GM18861 (cell line): Measurements from ENCODE around the gene COPZ1.
"Not testable (repeated sequence)": the region's sequence is repeated elsewhere in the genome, so short reads cannot be mapped to it uniquely, and the experiment has no call there.

Source experiments
- ATAC-seq: cut with Tn5 transposase; IDR thresholded peaks from one replicate; pipeline ENCODE4 v1.9.1; 2021; ENCODE audit not compliant: unreplicated experiment

The COPZ1 gene

DNA sequence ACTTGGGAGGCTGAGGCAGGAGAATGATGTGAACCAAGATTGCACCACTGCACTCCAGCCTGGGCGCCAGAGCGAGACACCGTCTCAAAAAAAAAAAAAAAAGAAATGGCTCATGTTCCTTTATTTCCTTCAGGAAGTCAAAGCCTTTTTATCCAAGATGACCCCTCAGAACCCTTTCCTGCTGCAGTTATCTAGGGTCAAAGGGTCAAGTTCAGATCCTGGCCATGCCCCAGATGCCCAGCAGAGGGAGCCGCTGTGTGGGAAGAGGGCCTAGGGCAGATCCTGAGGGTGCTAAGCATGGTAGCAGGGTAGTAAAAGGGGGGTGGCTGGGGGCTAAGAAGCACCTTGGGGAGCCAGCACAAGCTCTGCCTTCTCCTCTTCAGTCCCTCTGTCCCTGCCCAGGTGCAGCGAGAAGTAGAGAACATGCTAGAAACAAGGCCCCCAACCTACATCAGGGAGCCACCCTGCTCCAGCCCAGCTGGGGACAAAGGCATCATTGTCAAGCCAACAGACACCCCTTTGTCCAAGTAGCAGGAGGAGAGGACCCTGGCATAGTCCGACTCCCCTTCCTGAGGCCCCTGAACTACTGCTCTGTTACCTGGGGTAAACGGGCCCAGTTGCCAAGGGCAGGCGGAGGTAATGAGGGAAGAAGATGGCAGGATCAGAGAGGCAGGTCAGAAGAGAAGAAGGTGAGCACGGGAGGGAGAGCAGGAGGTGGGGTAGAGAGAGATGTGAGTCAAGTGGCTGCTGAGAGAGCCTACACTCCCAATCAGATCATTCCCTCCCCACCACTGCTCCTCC is 30.6 kb upstream of the COPZ1 start:
- ATAC-seq = peak; percentile 44

DNA sequence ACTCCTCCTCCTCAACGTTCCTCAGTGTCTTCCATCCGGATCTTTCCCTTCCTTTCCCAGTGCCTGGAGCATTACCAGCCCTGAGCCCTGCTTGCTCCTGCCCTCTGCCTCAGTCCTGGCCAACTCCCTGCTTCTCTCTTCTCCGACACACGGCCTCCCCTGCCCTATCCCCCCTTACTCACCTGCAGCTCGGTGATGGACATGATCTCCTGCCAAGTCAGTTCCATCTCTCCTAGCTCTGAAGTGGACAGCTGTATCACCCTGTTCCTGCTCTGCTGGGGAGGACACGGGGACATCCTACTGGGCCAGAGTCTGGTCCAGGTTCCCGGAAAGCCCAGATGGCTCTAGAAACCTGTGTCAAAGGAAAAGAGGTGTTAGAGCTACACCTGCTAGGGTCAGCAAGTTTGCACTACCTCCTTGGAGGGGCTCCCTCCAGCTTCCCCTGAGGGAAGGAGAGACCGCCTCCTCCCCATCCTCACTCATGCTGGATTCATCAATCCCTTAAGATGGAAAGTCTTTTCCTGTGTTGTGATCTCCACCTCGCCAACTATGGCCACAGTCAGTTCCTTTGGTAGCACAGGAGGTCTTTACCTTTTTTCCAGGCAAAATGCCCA is 29.9 kb upstream of the COPZ1 start:
- no peak for ATAC-seq

DNA sequence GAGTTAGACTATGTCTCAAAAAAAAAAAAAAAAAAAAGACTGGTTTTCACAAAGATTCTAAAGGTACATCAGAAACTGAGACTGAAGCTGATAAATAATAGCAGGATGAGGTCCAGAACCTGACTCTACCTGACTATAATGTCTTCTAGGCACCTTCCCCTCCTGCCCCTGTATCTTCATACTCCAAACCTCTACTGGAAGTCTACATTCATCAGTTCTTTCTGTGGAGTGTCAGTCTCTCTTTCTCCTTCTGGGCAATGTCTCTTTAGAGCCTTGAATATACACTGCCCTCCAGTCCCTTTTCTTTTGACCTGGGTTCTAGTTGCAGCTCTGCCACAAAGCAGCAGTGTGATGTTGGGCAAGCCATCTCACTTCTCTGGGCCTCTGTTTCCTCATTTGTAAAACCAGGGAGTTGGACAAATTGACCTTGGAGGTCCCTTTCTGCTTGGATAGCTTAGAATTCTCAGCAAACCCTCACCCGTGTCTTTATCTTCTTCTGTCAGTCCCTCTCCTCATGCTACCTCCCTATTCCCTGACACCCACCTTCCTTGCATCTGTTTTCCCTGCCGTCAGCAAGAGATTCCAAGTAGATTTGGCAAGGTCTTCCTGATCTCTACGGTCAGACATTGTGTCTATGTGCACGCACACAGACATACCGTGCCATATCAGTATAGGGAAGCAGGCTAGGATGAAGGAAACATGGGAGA is 28.4 kb upstream of the COPZ1 start:
- no peak for ATAC-seq

DNA sequence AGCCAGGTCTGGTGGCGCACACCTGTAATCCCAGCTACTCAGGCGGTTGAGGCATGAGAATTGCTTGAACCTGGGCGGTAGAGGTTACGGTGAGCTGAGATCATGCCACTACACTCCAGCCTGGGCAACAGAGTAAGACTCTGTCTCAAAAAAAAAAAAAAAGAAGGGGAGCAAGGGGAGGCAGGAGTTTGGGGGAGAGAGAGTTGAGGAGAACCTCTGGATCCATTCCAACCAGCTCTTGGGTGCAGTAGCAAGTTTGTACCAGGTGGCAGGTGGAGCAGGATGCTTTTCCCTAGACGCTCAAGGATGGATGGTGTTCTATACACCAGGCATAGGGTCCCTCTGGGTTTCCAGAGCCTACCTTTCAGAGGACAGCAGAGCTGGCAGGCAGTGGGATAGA is 26.0 kb upstream of the COPZ1 start:
- no peak for ATAC-seq

DNA sequence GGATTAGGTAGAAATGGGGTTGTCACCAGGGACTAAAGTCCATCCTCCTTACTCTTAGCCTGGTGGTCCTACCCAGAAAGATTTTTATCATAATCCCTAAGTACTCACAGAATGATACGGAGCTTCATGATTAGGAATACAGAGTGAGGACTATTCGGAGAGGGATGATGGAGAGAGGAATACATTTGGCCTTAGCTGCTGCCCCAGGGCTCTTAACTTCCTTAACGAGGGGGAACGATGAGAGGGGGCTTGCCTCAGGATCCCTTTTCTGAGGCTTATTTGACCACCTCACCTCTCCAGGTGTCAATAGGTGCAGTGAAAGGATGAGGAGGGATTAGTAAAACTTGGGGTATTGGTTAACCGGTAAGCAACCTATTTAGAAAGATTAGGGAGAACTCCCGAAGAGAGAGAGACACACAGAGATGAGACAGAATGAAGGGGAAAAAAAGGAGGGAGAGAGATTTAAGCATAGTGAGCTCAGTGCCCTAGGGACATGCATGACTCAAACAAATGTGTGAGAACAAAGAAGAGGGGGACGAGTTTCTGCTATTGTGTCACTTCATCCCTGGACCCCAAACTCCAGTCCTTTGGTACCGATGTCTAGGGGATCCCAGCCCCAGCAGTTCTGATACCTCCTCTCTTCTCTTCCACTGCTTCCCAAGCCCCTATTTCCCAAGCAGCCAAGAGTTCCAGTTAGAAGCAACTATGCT is 25.3 kb upstream of the COPZ1 start:
- ATAC-seq = no peak

DNA sequence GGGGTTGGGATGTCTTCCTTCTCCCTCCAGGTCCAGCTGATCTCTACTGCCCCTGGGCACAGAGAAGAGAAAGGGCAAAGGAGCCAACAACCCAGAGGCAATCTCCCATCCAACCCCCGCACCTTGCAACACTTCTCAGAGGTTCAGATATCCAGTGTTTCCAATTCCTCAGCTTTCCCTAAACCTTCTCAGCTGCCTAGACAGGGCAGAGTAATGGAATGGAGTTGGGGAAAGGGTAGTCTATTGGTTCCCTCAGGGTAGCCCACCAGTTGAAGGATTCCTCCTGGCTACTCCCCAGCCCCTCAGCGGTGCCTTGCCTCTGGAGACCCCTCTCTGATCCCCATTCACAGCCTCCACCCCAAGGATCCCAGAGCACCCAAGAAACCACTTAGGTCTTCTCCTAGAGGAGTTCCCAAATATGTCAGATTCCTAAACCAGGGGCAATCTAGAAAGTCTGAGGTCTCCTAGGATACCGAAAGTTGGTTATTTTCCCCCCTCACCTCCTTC is 24.7 kb upstream of the COPZ1 start:
- ATAC-seq = no peak

DNA sequence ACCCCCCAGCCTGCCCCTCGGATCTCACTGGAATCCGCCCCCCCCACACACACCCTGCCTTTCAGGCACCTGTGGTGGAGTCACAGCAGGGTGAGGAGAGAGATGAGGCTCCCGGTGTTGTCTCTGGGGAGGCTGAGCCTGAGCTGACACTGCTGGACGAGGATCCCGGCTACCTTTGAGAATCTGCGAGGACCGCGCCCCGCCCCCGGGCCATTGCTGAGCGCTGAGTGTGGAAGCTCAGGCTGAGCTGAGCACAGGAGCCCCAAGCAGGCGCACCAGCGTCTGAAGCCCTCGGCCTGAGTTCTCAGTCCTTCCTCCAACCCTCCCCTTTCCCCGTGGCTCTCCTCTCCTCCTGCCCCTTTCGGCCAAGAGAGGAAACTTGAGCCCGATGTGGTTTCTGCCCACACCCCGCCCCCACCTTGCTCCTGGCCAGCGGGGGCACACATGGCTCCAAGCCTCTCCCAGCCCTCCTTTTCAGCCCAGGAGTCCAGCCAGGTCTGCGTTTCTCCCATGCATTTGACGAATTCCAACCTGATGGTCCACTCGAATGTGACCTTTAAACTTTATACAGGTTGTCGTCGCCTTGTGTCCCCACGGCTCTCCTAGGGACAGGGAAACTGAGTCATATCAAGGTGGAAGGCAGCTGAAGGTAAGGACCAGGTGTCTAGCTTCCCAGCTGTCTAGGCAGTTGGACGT is 24.1 kb upstream of the COPZ1 start, which contains the start of gene NFE2:
Gene NFE2, minus strand, starts transcription at position 284 of the 696 bp plus-strand sequence. CDS start 5,767 bp downstream, outside the sequence.
- ATAC-seq = no peak

DNA sequence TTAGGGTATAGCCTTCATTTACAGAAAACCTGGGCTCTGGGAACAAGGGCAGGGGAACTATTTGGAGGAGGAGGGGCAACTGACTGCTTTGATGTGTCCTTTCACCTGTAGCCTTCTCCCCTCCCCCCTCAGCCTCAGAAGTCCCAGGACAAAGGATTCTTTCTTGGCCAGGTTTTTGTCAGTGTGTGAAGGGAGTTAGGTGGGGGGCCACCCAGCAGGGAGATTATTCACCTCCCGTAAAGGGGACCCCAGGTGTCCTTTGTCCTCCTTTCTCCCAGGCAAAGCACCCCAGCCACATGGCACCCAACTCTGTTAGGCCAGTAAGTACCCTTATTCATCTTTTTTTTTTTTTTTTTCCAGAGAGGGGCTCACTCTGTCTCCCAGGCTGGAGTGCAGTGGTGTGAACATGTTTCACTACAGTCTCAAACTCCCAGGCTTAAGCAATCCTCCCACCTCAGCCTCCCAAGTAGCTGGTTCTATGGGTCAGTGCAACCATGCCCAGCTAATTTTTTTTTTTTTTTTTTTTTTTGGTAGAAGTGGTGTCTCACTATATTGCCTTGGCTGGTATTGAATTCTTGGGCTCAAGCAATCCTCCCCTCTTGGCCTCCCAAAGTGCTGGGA is 23.4 kb upstream of the COPZ1 start:
- ATAC-seq = no peak

DNA sequence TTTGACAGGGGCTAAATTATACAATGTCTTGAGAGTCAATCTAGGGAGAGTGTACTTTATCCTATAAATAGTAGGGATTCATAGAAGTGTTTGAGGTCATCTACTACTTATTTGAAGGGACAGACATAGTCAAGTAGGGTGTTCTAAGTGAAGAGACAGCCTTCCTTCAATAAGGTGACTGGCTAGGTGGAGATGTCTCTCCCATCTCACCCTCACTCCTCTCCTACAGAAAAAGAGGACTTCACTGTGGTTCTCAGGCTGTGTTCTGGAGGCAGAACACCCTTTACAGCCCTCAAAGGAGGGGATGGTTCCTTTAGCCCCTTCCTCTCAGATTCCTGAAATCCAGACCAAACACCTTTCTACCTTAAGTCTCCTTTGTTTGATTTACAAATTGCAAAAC is 21.3 kb upstream of the COPZ1 start:
- ATAC-seq = no peak

DNA sequence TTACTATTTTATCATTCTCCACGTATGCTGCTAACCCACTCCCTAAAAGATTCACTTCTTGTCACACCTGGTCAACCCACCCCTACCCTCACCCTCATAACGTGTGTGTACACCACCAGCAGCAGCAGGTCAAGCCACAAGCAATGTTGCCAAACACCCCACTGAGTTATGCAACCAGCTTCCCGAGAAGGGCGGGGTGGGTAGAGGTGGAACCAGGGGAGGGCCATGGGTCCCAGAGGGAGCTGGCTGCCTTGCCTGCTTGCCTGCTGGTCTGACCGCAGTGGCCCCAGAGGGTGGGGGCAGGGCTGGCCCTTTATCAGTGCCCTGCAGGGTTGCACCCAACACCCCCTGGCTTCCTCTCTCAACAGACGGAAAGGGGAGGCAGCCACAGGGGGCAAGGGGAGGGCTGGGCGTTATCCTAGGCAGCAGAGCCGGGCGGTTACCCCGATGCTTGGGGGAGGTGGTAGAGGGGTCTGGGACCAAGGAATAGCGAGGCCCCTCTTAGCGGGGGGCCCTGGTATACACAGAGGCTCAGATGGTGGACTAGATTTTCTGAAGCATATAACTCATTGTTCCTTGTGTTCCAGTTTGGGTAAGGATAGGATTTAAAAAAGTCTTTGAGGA is 20.6 kb upstream of the COPZ1 start:
- ATAC-seq = no peak

DNA sequence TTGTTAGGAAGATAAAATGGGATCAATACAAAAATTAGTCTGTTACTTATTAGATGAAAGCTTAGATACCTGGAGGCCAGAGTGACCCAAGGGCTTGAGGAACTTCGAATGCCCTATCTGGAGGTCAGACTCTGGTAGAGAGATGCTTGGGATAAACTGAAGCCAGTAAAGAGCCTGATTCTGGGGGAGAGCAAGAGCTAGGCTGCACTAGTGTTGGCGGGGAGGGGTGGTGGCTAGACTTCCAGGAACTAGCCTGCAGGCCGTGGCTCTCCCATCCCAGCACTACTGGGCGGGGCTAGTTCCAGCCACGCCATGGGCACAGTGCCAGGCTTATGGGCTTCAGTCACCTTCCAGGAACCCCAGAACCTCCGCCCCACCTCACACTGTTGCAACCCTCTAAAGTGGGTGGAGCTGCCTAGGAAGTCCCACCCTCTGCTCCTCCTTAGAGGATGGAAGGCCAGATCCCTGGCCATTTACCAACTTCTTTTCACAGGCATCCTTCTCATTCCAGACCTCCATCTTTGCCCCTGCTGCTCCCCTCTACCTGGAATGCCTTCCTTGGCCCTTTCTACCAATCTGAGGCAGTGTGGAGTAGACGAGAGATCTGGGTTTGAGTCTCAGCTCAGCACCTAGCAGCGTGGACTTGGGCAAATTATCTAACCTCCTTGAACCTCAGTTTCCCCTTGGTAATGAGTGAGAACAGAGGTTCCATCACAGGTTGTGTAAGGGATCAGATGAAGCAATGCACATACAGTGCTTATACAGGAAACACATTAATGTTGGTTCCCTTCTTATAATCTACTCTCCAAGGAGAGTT is 17.8 kb upstream of the COPZ1 start:
- no peak for ATAC-seq

DNA sequence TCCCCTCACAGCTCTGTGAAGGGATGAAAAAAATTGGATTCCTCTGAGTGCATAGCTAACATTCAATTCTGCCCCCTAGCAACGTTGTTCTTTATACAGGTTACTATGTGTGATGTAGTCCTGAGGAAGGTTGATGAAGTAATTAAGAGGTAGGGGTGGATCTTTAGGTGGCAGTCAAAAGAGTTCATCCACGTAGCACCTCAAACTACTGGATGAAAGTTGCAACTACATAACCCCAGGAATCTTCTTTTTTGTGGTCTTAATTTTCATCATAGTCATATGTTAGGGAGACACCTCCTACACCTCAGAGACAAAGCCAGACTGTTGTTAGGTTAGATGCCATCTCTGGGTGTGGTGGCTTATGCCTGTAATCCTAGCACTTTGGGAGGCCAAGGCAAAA is 13.9 kb upstream of the COPZ1 start:
- no peak for ATAC-seq

DNA sequence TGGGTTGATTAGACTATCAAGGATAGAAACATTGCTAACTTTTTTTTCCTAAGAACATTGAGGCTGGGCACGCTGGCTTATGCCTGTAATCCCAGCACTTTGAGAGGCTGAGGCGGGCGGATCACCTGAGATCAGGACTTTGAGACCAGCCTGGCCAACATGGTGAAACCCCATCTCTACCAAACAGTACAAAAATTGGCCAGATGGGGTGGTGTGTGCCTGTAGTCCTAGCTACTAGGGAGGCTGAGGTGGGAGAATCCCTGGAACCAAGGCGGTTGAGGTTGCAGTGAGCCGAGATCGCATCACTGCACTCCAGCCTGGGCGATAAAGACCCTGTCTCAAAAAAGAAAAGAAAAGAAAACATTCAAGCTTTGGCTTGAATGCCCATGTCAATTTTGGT is 12.6 kb upstream of the COPZ1 start:
- not testable (repeated sequence) for ATAC-seq

DNA sequence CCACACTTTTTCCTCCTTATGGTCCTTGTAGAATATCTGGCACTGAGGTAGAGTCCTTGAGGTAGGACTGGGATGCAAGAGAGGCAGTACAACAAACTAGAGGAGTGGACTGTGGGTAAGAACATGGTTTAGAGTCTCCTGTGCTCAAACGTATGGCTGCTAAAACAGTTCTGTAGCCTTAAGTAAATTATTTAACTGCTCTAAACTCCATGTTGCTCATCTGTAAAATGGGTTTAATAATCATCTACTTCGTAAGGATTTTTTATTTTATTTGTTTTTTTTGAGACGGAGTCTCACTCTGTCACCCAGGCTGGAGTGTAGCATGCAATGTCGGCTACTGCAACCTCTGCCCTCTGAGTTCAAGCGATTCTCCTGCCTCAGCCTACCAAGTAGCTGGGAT is 3.6 kb upstream of the COPZ1 start:
- no peak for ATAC-seq

DNA sequence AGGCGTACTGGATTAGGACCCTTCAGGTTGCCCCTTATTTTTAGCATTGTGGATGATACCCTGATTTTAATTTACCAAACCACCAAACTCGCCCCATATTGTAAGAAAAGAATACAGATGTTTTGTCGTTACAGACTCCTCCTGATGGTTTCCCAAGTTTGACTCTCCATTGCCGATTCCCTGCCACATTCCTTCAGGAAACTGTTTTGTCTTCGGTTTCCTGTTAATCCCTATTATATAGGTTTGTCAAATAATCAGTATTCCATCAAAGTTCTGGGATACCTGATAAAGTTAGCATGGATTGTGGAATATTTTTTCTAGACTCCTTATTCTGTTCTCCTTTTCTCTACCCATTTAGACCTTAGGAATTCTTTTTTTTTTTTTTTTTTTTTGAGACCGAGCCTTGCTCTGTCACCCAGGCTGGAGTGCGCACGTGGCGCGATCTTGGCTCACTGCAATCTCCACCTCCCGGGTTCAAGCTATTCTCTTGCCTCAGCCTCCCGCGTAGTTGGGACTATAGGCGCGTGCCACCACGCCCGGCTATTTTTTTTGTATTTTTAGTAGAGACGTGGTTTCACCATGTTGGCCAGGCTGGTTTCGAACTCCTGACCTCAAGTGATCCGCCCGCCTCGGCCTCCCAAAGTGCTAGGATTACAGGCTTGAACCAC is 645 bp downstream of the COPZ1 start:
- not testable (repeated sequence) for ATAC-seq

DNA sequence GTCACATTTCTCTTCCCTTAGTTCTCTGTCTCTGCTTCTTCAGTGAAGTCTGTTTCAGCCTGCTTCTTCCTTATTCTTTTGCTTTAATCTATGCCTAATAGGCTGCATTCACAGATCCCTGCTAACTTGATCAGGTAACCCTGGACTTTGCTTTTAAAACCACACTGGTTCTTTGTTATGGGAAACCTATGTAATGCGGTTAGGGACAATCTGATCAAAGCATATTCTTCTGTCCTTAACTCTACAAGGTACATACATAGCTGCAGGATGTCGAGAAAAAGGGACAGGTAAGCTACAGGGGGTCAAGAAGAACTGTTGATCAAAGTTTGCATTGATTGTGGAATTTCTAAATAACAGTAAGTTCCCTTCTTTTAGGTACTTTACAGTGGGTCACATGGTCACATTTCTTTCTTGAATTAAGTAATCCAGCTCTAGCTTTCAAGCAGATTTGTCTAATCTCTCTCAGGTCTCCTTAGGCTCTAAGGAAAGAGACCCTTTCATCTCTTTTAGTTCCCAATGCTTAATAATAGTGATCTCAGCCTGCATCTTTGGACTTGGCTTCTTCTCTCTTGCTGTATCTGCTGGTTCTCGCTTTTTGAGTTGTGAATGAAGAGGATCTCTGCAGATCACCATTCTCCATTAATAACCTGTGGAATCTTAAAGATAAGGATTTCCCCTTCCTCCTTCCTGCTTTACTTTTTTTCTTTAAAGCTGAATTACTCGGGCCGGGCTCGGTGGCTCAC is 3.8 kb downstream of the COPZ1 start:
- no peak for ATAC-seq

DNA sequence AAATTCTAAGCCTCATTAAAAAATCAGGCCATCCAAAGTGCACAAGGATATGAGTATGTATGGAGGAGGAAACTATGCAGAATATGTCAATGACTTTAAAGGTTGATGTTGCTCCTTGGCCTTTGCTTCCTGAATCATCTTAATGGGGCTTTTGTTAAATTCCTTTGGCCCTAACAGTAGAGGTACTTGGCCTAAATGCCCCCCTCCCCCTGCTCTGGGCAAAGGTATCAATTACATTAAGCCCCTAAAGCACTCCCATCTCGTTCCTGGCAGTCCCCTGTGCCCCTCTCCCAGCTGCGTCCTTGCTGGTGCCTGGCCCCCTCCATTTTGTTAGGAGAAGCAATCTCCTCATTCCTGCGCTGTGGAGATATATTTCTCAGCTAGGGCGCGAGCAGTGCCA is 4.8 kb downstream of the COPZ1 start:
- no peak for ATAC-seq

DNA sequence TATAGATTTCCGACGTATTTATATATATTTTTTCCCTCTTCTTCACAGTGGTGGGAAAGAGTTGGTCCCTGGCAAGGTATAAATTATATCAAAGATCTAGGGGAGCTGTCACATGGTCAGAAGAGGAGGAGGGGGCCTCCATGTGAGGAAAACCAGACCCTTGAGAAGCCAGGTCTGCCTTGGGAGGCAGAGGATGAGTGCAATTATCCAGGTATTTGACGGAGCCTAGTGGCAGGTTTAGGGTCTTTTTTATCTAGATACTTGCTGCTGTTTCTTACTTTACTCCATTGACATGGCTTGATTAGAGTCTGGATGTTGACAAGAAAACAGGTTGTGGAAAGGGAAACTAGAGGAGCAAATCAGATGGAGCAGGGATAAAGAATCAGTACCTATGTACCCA is 5.5 kb downstream of the COPZ1 start:
- no peak for ATAC-seq
